Psoas muscle (tissue), 8 donors: ENCODE results near the gene ASMTL. TPM values are rescaled to one million over a fixed set of nuclear protein-coding genes. Genes with fewer than 3 reads are reported as not detected.

Experiments used
- ATAC-seq, 4 donors: fragments of 200-7000 bp; cut with Tn5 transposase; one replicate each; pipeline ENCODE4 v1.9.1; 2020; ENCODE audit warnings: moderate library complexity in 3 of 4, mild to moderate bottlenecking in 2 of 4
- DNase-seq, 2 donors: peaks; one replicate each; pipeline ENCODE4 v3.0.0-alpha.2; 2020
- H3K27ac ChIP-seq: fragments of 200-600 bp; one replicate; pipeline ENCODE4 v1.8.0; 2022
- H3K27me3 ChIP-seq, 3 donors: fragments of 200-600 bp in 1 of 3; one replicate each; pipeline versions ENCODE4 v1.6.1 to v1.8.0; 2013 to 2022; ENCODE audit warnings: low read length in 2 of 3, mild to moderate bottlenecking in 2 of 3, moderate library complexity in 1 of 3; ENCODE audit not compliant: insufficient read depth in 3 of 3
- H3K36me3 ChIP-seq, 2 donors: fragments of 200-600 bp in 1 of 2; one replicate each; pipeline versions ENCODE4 v1.6.1 to v1.8.0; 2013 to 2022; ENCODE audit warnings: low read depth in 1 of 2, mild to moderate bottlenecking in 1 of 2, moderate library complexity in 1 of 2; ENCODE audit not compliant: insufficient read depth in 1 of 2
- H3K4me1 ChIP-seq: fragments of 200-600 bp; one replicate; pipeline ENCODE4 v1.8.0; 2022
- H3K4me3 ChIP-seq: fragments of 200-600 bp; one replicate; pipeline ENCODE4 v1.8.0; 2022; ENCODE audit warnings: mild to moderate bottlenecking
- H3K9me3 ChIP-seq: fragments of 200-600 bp; one replicate; pipeline ENCODE4 v1.8.0; 2022
- WGBS, 3 donors: extraction: QIAGEN DNeasy Blood & Tissue Kit; methylation state at CpG; one replicate each; pipeline versions ENCODE4 v1.1.6 to v1.1.7; 2013; 5-methylcytosine and 5-hydroxymethylcytosine counted together
- intact Hi-C, 2 donors: fragments of 100-400 bp; cut with DNase I; formaldehyde crosslinking; loops; one replicate each; pipeline versions ENCODE4 v1.11.0 to v1.14.2; 2022
- long read RNA-seq, 2 donors: library from polyadenylated mRNA; unstranded; transcript quantifications; one replicate each; pipeline ENCODE4 v2.0.0, GENCODE V29; 2021
- polyA plus RNA-seq, 3 donors: library from polyadenylated mRNA; stranded (reverse); fragments of 200-250 nt; gene quantifications; one replicate each; pipeline ENCODE4 v1.2.3, GENCODE V29; 2013
- total RNA-seq, 4 donors: library from RNA; stranded (reverse); fragmentation: NEBNext Ultra II Directional in 2 of 4; extraction: Animal tissue kit (Norgen Biotek cat#: 25700) in 2 of 4; gene quantifications; one replicate each; pipeline versions ENCODE4 v1.2.1 to v1.2.4, GENCODE V29; 2021 to 2023
- TF ChIP-seq, protein P1 (sequence below): fragments of 200-600 bp; IDR thresholded peaks from one replicate; pipeline ENCODE4 v1.8.0; 2022; ENCODE audit warnings: antibody characterized with exemption
- donor health status: healthy with polysubstance abuse.
- donor health status: DM: no; HTN: no; CAD: no; lungs with moderate emphysema.
- donor health status: Bipolar disorder and iron deficiency.
- donor health status: healthy.
- donor health status: DM: yes; HTN: yes; CAD: no.
- donor health status: DM: no; HTN: no; CAD: no.
- donor health status: DM: no; HTN: no; CAD: no.
- donor health status: DM: yes; HTN: yes; CAD: no.

ASMTL gene, protein sequence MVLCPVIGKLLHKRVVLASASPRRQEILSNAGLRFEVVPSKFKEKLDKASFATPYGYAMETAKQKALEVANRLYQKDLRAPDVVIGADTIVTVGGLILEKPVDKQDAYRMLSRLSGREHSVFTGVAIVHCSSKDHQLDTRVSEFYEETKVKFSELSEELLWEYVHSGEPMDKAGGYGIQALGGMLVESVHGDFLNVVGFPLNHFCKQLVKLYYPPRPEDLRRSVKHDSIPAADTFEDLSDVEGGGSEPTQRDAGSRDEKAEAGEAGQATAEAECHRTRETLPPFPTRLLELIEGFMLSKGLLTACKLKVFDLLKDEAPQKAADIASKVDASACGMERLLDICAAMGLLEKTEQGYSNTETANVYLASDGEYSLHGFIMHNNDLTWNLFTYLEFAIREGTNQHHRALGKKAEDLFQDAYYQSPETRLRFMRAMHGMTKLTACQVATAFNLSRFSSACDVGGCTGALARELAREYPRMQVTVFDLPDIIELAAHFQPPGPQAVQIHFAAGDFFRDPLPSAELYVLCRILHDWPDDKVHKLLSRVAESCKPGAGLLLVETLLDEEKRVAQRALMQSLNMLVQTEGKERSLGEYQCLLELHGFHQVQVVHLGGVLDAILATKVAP
- total RNA-seq (10 to 100 TPM in 3 of 4 donors, 1 to 10 TPM in 1; 9.4 to 18.2 (median 11.9) TPM), polyA plus RNA-seq (1 to 10 TPM; 6.6 to 9.8 (median 7.5) TPM)
- long read RNA-seq, donor 1, transcript ASMTL-201 (13 exons, 2,027 nt) = major isoform, 20 of 23 reads
- long read RNA-seq, donor 1, partial matches to known transcripts = 3 of 23 reads
- long read RNA-seq, donor 1, other reads (novel, unspliced or antisense) = 0 of 23 reads
- long read RNA-seq, donor 2, transcript ASMTL-201 (13 exons, 2,027 nt) = major isoform, 35 of 42 reads
- long read RNA-seq, donor 2, partial matches to known transcripts = 5 of 42 reads
- long read RNA-seq, donor 2, other reads (novel, unspliced or antisense) = 2 of 42 reads

DNA sequence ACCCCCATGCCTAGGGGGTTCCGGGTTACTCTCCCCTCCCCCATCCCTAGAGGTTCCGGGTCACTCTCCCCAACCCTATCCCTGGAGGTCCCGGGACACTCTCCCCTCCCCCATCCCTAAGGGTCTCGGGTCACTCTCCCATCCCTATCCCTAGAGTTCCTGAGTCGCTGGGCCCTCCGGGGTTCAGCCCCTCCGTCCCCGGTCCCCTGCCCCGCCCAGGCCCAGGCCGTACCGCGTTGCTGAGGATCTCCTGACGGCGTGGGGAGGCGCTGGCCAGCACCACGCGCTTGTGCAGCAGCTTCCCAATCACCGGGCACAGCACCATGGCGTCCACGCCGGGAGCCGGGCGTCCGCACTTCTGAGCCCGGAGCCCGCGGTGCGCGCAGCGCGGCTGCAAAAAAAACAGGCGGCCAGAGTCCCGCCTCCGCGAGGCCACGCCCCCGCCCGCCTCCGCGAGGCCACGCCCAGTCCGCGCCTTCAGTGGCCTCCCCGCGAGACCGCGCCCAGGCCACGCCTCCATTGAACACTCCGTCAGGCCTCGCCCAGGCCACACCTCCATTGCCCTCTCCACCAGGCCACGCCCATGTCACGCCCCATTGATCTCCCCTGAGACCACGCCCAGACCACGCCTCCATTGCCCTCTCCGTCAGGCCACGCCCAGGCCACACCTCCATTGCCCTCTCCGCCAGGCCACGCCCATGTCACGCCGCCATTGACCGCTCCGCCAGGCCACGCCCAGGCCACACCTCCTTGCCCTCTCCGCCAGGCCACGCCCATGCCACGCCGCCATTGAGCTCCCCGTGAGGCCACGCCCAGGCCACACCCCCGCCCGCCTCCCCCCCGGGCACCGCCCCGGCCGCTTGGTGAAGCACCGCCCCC is at the start of gene ASMTL:
Gene ASMTL (minus strand): TSS at position 394 of the 879 bp plus-strand sequence. CDS start 69 bp downstream, at position 325.
- Histone ChIP-seq H3K9me3 (no peaks in the 10 kb centered on the region), H3K27ac (peak within 1 kb of the TSS; percentile 65), H3K4me3 (peak within 1 kb of the TSS; percentile 72), H3K27me3 (no peaks in the 10 kb centered on the region), H3K36me3 (no peaks in the 10 kb centered on the region), H3K4me1 (no peaks in the 10 kb centered on the region)
- intact Hi-C loops = loop anchor here (5.0 to 10.0 kb wide), 3 partner anchors 60 to 1362 kb away; partner anchors contain the start of genes AKAP17A (in 1 of the 2) and SLC25A6 (in 1 of the 2)
- TF ChIP-seq, protein P1, sequence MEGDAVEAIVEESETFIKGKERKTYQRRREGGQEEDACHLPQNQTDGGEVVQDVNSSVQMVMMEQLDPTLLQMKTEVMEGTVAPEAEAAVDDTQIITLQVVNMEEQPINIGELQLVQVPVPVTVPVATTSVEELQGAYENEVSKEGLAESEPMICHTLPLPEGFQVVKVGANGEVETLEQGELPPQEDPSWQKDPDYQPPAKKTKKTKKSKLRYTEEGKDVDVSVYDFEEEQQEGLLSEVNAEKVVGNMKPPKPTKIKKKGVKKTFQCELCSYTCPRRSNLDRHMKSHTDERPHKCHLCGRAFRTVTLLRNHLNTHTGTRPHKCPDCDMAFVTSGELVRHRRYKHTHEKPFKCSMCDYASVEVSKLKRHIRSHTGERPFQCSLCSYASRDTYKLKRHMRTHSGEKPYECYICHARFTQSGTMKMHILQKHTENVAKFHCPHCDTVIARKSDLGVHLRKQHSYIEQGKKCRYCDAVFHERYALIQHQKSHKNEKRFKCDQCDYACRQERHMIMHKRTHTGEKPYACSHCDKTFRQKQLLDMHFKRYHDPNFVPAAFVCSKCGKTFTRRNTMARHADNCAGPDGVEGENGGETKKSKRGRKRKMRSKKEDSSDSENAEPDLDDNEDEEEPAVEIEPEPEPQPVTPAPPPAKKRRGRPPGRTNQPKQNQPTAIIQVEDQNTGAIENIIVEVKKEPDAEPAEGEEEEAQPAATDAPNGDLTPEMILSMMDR = no peak
- WGBS, 3 donors = 0 to 1% (median 1%) methylated on average over 53 to 76 of the region's 76 CpGs
- ATAC-seq = peak; percentile 93 to 95 (median 94)
- DNase-seq = peak; percentile 99

DNA sequence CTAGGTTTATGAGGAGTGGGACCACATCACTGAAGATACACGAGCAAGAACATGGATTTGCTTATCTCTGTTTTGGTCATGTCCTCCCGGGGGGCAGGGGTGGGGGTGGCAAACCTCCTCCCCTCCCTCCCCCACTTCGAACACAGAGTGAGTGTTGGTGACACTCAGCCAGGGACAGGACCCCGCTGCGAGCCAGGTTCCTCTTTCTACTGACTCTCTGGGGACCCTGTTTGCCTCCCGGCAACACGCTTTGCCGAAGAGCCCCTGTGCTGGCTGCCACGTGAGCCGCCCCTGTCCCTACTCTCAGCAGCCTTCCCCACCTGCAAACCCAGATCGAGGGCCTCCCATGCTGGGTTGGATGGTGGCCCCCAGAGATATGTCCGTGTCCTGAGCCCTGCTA is 49.5 kb upstream of the ASMTL start:
- WGBS, 3 donors = 54 to 62% (median 61%) methylated on average over 12 of the region's 12 CpGs
- Histone ChIP-seq H3K36me3 (no peaks in the 10 kb centered on the region), H3K4me1 (no peaks in the 10 kb centered on the region), H3K9me3 (no peaks in the 10 kb centered on the region), H3K27me3 (no peaks in the 10 kb centered on the region), H3K27ac (no peak overlapping the region), H3K4me3 (no peak overlapping the region)
- no peak for DNase-seq
- TF ChIP-seq, protein P1 = no peak
- no peak for ATAC-seq
- intact Hi-C loops = no loop called here

DNA sequence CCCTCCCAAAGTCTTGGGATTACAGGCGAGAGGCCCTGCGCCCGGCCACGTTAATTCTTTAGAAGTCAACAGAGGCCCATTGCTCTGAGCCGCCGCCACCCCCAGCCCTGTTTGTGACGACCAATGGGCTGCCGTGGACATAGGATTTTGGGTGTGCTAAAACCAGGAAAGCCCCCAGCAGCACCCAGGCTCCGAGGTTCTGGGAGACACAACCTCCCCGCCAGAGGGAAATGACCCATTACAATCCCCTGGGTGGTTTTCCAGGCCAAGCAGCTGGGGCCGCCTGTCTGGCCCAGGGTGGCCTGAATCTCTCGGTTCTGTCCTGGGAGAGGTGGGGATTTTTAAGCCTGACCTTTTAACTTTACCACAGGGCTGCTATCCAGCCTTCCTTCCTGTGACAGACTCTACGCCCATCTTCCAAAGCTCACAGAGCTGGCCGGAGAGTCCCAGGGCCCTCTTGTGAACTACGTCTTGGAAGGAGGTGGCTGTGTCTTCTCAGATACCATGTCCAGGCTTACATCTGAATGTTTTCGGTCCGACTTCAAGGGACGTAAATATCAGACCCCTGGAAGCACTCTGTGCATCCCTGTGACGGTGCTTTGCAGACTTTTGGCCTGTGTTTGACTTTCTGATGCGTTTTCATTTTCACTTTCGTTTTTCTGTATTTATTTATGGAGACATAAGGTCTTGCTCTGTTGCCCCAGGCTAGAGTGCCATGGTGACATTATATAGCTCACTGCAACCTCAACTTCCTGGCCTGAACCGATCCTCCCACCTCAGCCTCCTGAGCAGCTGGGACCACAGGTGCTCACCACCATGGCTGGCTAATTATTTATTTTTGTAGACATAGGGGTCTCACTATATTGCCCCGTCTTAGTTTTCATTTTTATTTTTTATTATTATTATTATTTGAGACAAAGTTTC is 48.3 kb upstream of the ASMTL start:
- Histone ChIP-seq H3K27ac (peak overlapping the region; percentile 52), H3K36me3 (no peaks in the 10 kb centered on the region), H3K4me1 (no peaks in the 10 kb centered on the region), H3K9me3 (no peaks in the 10 kb centered on the region), H3K4me3 (peak overlapping the region; percentile 38), H3K27me3 (no peaks in the 10 kb centered on the region)
- DNase-seq = no peak
- 65 to 71% (median 67%) methylated on average over 23 of the region's 23 CpGs for WGBS, 3 donors
- TF ChIP-seq, protein P1 = no peak
- intact Hi-C loops = no loop called here
- ATAC-seq = no peak
